GM21717 (cell line): ENCODE measurements around the gene GPR156.
"Not testable (repeated sequence)": the region's sequence is repeated elsewhere in the genome, so short reads cannot be mapped to it uniquely, and the experiment has no call there.

ENCODE experiments used
- ATAC-seq: cut with Tn5 transposase; IDR thresholded peaks from one replicate; pipeline ENCODE4 v1.9.1; 2021; ENCODE audit warnings: mild to moderate bottlenecking, moderate library complexity; ENCODE audit not compliant: unreplicated experiment

GPR156 gene

DNA sequence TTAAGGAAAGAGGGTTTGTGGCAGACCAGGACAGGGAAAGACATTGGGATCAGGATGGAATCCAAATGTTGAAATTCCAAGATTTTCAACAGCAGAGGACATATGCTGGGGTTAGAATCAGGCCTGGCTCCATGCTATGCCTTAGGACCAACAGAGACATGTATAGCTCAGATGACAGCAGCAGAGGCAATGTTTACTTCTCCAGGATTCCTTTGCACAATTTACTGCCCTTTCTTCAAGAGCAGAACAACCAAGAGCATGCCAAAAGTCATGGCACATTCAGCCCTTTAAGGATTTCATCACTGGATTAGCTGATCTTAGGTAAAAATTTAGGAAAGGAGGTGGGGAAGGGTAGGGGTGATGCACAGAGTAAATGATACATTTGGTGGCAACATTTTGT, 121.2 kb downstream of the GPR156 start:
- no peak for ATAC-seq

DNA sequence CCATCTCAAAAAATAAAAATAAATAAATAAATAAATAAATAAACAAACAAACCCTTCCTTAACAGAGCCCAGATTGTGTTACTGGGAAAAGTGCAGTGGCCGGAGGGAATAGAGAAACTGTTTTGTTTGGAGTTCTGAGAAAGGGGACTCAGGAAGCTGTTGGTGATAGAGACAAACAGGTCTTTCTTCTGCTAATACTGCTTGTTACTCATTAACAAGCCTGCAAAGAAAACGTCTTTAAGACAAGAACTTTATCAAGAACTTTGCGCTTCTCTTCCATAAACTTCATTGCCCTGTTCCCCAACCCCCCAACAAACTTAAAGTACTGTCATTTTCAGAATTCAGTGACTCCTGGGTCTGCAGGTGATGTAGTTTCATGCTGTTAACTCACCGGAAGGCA, 122.0 kb downstream of the GPR156 start:
- no peak for ATAC-seq

DNA sequence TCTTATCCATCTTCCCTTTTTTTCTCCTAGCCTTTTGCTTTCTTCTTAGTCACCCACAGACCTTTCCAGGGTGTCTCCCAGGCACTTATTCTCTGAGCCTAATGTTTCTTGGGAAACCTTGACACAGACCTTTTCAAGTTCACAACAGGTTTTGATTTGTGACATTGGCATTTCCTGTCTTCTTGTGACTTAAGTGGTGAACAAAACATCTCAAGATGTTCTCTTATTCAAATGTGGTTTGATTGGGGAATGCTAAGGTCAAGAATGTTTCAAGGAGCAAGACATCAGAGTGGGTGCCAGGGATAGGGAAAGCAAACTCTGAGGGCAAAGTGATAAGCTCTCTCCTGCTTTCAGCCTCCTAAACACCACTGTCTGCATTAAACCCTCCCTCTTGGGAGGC, 122.6 kb downstream of the GPR156 start:
- ATAC-seq, result no peak

DNA sequence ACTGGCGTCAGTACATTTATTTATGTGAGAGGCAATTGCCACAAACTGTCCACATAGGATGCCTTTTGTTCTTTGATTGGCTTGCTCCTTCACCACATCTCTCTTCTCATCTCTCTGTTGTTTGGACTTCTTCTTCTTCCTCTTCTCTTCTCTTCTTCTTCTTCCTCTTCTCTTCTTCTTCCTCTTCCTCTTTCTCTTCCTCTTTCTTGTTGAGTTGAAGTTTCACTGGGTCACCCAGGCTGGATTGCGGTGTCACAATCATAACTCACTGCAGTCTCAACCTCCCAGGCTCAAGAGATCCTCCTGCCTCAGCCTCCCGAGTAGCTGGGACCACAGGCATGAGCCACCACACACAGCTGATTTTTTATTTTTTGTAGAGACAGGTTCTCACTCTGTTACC, 123.1 kb downstream of the GPR156 start:
- ATAC-seq, result no peak

DNA sequence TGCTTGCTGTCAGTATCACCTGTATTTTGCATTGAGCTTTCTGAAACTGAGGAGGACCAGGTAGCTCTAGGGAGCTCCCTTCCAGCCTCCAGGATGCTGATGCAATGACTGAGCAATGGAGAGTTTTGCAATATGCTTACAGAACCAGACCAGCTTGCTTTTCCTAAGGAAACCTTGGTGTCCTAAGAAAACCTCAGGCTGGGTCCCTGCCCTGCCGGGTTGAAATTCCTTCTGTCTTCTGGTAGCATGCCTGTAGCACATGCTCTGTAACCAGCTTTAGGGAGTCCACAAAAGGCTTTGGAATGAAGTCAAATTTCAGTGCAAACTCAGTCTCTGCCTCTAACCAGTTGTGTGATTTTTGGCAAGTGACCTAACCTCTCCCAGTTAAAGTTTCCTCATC, 125.0 kb downstream of the GPR156 start:
- ATAC-seq, result no peak

DNA sequence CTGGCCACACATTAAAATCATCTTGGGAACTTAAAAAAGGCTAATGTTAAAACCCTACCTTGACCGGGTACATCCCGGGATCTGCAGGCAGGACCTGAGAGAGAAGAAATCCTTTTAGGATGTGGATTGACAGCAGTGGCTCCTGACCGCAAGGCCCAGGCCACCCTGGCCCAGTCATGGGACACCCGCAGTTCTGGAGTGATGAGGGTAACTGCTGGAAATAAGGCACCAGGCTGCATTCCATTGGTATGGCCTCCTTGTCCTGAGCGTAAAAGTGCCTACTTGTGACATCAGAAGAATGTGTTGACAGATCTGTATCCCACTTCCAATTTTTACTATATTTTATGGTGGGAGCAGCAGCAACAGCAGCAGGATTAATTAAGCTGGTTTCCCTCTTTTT, 127.3 kb downstream of the GPR156 start:
- no peak for ATAC-seq

DNA sequence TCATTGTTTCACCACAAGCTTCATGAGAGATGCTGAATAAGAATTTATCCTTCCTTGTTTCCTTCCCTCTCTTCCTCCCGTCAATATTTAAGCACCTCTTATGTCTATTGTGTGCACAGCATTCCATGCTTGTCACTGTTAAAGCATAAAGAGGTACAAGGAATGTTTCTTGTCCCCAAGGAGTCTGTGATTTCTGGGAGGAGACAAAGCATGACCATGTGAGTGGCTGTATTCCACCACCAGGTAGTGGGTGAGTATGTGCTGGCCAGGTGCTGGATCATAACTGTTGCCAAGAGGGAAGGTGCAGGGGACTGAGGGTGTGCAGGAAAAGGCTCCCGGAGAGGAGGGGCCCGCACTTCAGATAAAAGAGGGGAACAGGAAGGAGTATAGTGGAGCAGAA, 127.9 kb downstream of the GPR156 start:
- ATAC-seq, result no peak

DNA sequence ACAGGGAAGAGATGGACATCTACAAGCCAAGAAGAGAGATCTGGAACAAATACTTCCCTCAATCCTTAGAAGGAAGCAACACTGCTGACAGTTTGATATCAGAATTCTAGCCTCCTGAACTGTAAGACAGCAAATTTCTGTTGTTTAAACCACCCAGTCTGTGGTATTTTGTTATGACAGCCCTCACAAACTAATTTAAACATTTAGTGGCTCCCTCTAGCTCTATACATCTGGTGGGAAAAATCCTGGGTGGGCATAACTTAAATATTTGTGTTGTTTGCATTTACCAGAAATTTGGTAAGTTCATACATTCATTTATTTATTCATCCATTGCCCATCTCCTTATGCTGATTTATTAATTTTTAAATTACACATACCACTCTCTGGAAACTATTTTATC, 128.3 kb downstream of the GPR156 start:
- no peak for ATAC-seq

DNA sequence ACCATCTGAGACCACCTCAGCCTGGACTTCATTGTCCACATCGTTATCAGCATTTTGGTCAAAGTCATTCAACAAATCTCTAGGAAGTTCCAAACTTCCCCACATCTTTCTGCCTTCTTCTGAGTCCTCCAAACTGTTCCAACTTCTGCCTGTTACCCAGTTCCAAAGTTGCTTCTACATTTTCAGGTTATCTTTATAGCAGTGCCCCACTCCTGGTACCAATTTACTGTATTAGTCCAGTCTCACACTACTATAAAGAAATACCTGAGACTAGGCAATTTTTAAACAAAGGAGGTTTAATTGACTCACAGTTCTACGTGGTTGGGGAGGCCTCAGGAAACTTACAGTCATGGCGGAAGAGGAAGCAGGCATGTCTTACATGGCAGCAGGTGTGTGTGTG, 129.3 kb downstream of the GPR156 start:
- ATAC-seq, result not testable (repeated sequence)

DNA sequence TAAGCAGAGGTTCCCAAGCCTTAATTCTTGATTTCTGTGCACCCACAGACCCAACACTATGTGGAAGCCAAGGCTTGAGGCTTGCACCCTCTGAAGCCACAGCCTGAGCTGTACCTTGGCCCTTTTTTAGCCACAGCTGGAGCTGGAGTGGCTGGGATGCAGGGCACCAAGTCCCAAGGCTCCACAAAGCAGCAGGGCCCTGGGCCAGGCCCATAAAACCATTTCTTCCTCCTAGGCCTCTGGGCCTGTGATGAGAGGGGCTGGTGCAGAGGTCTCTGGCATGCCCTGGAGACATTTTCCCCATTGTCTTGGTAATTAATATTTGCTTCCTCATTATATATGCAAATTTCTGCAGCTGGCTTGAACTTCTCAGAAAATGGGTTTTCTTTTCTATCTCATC, 129.9 kb downstream of the GPR156 start:
- no peak for ATAC-seq

DNA sequence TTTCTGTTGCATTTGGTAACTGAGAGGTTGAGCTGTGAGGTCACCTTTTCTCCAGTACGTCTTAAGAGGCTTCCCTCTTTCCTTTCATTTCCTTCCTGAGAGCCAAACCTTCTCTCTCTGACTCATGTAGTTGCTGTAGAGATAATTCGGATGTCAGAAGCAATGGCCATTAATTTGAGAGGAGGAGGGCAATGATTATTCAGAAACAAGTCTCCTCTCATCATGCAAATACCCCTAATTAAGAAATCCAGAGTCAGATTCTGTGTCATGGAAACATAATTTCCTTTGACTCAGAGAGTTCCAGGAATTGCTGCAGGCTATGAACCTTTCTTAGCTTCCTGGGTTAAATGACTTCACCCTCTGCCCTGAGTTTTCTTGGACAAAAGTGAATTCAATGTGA, 131.7 kb downstream of the GPR156 start:
- ATAC-seq, result no peak

DNA sequence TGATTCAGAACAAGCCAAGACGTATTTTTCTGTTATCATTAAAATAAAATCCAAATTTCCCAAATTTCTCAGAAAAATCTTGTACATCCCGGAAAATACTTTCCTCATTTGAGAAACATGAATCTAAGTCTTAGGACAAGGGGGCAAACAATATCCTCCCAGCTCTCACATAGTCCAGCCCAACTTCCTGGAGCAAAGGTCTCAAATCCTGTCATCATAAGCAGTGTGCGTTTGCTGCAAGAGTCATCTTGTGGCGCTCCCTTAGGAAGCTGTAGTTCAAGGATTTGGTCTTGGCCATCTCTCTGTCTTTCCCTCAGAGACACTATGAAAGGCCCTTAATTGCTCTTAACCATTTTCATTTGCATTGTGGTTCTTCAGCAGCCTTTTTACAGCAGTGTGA, 133.2 kb downstream of the GPR156 start:
- ATAC-seq, result no peak

DNA sequence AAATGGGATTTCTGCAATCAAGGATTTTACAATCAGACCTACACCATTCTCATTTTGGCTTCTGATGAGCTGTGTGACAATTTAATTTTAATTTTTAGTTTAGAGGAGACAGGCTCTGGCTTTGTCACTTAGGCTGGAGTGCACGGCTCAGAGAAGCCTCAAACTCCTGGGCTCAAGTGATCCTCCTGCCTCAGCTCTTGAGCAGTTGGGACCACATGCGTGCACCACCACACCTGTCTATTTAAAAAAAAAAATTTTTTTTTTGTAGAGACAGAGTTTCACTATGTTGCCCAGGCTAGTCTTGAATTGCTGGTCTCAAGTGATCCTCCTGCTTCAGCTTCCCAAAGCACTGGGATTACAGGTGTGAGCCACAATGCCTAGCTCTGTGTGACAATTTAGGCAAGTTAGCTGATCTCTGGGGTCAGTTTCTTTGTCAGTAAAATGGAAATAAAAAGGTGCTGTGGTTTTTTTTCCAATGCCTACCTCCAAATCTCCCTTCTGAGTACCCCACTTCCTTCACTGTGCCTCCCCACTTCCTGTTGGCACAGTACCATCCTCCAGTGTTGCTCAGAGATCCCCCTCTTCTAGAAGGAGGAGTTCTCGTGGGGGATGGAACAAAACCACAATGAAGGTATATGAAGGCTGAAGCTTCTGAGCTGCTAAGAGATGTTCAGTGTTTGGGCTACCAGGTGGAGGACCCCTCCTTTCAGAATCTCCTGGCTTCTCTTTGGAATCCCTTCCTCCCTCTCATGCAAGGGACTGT, 136.7 kb downstream of the GPR156 start:
- ATAC-seq, result no peak

DNA sequence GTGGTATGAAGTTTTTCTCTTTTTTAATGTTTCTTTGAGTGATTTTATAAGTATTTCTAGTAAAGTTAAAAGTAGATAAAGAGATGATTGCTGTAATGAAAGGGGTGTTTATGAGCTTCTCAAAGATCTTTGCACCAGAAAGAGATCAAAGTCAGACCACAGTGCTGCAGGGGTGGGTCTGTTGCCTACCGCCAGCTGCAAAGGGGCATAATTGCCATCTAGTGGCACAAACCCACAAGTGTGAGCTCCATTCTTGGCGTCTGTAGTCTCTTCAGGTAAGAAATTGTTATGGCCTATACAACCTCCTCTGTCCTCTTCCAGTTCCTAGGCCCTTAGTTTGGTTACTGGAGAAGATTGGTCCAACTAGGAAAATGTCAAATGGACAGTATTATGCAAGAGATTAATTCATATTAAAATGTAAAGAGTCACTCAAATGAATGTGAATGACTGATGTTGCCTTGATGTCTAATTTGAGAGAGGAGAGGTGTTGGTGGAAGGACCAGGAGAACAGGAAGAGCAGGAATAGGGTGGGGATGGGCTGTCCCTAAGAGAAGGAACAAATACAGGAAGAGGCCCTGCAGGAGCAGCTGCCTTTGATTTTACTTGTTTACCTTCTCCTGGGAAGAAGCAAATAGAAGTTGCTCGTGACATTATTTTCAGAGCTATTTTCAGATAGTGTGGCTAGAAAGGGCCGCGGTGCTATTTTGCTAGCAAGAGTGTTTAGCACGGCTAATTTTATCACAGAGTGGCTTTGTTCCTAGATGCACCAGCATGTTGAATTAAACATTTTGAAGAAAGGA, 137.8 kb downstream of the GPR156 start:
- ATAC-seq, result no peak

DNA sequence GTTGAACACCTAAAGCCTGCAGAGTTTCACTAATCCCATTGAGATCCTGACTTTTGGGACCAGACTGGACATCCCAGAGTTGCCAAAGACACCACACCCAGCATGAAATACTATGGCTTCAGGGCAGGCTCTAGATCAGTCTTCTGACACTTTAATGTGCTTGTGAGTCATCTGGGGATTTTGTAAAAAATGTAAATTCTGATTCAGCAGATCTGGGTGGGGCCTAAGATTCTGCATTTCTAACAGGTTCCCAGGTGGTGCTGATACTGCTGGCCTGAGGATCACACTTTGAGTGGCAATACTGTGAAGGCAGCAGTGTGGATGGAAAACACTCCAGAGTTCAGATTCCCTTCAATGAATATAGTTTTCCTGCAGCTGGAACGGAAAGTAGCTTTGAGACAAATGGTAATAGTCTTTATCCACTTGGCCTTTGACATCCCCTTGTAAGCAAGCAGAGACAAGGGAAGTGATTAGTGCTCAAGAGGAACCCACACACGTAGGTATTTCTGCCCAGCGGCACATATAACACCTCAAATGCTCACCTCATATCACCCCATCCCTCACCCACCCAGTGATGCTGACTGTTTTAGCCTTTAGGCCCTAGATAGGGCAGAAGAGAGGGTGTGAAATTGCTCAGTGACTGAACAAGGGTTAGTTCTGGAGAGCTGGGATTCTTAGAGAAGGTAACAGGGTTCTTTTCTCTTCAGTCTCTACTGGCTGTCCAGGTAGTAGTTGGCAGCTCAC, 139.3 kb downstream of the GPR156 start:
- ATAC-seq, result peak; percentile 64

DNA sequence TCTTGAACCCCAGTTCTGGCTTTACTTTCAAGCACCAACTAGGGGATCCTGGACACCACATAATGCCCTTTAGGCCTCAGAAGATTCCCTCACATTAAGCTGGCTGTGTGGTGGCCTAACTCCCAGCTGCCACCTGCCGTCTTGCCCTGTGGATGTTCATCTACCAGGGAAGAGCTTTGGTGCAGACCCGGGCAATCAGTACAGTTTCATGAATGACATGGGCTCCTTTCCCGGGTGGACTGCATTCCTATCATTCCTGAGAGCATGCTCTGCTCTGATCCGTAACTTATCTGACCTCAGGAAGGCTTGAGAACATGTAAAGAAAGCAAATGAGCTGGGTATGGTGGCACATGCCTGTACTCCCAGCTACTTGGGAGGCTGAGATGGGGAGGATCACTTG, 140.8 kb downstream of the GPR156 start:
- no peak for ATAC-seq

DNA sequence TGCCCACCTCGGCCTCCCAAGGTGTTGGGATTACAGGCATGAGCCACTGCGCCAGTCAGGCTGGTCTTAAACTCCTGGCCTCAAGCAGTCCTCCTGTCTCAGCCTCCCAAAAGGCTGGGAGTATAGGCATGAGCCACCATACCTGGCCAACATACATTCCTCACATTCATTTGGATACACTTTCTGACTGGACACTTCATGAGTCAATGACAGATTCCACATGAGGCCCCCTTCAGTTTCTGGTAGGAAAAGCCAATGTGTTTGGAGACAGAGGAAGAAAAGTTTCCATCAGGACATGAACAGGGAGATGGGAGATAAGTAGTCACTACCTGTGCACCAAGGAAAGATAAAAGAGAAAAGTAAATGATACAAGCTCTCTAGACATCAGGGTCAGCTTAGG, 141.3 kb downstream of the GPR156 start:
- no peak for ATAC-seq

DNA sequence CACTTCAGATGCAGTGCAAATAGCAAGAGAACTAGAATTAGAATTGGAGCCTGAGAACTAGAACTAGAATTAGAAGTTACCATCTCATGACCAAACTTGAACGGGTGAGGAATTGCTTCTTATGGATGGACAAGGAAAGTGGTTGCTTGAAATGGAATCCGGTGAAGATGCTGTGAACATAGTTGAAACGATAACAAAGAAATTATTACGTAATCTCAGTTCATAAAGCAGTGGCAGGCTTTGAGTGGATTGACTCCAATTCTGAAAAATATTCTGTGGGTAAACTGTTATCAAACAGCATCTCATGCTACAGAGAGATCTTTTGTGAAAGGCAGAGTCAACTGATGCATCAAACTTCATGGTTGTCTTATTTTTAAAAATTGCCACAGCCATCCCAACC, 142.8 kb downstream of the GPR156 start:
- no peak for ATAC-seq

DNA sequence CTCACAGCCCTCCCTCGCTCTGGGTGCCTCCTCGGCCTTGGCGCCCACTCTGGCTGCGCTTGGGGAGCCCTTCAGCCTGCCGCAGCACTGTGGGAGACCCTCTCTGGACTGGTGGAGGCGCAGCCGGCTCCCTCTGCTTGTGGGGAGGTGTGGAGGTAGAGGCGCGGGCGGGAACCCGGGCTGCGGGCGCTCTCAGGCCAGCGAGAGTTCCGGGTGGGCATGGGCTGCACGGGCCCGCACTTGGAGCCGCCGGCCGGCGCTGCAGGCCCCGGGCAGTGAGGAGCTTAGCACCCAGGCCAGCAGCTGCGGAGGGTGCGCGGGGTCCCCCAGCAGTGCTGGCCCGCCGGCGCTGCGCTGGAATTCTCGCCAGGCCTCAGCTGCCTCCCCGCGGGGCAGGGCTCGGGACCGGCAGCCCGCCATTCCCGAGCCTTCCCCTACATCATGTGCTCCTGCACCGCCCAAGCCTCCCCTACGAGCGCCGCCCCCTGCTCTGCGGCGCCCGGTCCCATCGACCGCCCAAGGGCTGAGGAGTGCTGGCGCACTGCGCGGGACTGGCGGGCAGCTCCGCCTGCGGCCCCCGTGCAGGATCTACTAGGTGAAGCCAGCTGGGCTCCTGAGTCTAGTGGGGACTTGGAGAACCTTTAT, 144.8 kb downstream of the GPR156 start:
- ATAC-seq, result no peak

DNA sequence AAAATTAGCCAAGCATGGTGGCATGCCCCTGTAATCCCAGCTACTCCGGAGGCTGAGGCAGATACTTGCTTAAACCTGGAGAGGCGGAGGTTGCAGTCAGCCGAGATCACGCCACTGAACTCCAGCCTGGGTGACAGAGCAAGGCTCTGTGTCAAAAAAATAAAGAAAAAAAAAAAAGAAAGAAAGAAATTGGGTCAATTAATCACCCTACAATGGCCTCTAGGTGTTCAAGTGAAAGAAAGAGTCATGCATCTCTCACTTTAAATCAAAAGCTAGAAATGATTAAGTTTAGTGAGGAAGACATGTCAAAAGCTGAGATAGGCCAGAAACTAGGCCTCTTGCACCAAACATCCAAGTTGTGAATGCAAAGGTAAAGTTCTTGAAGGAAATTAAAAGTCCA, 145.9 kb downstream of the GPR156 start:
- ATAC-seq, result no peak

DNA sequence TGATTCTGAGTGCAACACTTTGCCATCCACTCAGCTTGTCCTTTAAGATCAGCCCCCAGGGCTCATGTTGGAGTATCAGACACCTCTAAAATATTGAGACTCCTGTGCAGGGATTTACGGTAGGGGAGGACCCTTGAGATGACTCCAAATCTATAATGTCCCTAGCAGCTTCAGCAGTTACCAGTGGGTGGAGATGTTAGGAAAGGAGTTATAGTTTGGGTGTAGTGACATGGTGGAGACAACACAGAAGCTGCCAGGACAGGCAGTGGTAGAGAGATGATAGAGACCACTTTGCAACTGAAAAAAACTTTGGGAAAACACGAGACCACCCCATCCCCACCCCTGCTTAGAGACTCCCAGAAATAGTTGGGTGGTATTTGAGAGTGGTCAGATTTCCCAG, 147.5 kb downstream of the GPR156 start:
- ATAC-seq, result no peak
